HL-60 (cell line): Measurements from ENCODE around the gene PPIL4.

Source experiments
- GABPA ChIP-seq: IDR thresholded peaks from 2 replicates; pipeline ENCODE4 v1.6.1; 2012; ENCODE audit warnings: low read depth
- POLR2AphosphoS5 ChIP-seq: IDR thresholded peaks from 2 replicates; pipeline ENCODE4 v1.6.1; 2012; ENCODE audit warnings: low read depth
- SPI1 ChIP-seq: IDR thresholded peaks from 2 replicates; pipeline ENCODE4 v1.6.1; 2012; ENCODE audit warnings: low read depth, mild to moderate bottlenecking, borderline replicate concordance
- TF ChIP-seq, protein P1 (sequence below): IDR thresholded peaks from one replicate; pipeline ENCODE4 v1.5.1; 2011; ENCODE audit warnings: low read length, control low read depth, inconsistent platforms; ENCODE audit not compliant: insufficient read depth

DNA sequence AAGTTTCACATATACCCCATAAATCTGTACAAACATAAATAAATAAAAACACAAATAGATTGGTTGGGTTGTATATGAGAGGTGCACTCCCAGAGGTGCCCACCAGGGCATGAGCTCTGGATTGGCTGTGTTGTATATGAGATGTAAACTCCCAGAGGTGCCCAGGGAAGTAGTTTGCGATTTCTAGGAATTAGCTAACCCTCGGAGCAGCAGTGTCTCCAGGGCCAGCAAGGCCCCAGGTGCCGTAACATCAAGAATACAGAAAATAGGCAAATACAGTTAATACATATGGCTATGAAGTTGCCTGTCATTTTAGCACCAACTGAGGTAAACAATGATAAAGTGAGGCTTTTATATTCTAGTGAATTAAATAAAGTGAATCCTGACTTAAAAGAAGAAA, 14.9 kb upstream of the PPIL4 start:
- TF ChIP-seq, protein P1, sequence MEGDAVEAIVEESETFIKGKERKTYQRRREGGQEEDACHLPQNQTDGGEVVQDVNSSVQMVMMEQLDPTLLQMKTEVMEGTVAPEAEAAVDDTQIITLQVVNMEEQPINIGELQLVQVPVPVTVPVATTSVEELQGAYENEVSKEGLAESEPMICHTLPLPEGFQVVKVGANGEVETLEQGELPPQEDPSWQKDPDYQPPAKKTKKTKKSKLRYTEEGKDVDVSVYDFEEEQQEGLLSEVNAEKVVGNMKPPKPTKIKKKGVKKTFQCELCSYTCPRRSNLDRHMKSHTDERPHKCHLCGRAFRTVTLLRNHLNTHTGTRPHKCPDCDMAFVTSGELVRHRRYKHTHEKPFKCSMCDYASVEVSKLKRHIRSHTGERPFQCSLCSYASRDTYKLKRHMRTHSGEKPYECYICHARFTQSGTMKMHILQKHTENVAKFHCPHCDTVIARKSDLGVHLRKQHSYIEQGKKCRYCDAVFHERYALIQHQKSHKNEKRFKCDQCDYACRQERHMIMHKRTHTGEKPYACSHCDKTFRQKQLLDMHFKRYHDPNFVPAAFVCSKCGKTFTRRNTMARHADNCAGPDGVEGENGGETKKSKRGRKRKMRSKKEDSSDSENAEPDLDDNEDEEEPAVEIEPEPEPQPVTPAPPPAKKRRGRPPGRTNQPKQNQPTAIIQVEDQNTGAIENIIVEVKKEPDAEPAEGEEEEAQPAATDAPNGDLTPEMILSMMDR, result peak; percentile 53
- TF ChIP-seq GABPA (no peak), POLR2AphosphoS5 (no peak), SPI1 (no peak)
